OCI-LY1 (cell line): ENCODE measurements around the gene REM2.

ENCODE experiments used
- H2AFZ ChIP-seq: fragments of 200-600 bp; sonication (generic), shearing (Covaris generic); 2 replicates; pipeline ENCODE4 v1.6.0; 2014; ENCODE audit warnings: antibody characterized with exemption, mild to moderate bottlenecking, low read length
- H3F3A ChIP-seq: fragments of 200-600 bp; sonication (generic), shearing (Covaris generic); 2 replicates; pipeline ENCODE4 v1.6.0; 2014; ENCODE audit warnings: mild to moderate bottlenecking, antibody characterized with exemption, low read length, moderate library complexity; ENCODE audit not compliant: insufficient read depth
- H3K27ac ChIP-seq: fragments of 200-600 bp; sonication (generic); 2 replicates; pipeline ENCODE4 v1.5.1; 2014; ENCODE audit warnings: low read length, mixed run types, mild to moderate bottlenecking, low read depth; ENCODE audit not compliant: poor library complexity, severe bottlenecking
- H3K27me3 ChIP-seq: fragments of 200-600 bp; sonication (generic); 2 replicates; pipeline ENCODE4 v1.6.0; 2014; ENCODE audit warnings: antibody characterized with exemption, mild to moderate bottlenecking, low read length, moderate library complexity; ENCODE audit not compliant: insufficient read depth
- H3K36me3 ChIP-seq: fragments of 200-600 bp; sonication (generic); 2 replicates; pipeline ENCODE4 v1.6.1; 2014; ENCODE audit warnings: mild to moderate bottlenecking, antibody characterized with exemption, low read length, moderate library complexity, mixed read lengths; ENCODE audit not compliant: insufficient read depth
- H3K4me1 ChIP-seq: fragments of 200-600 bp; sonication (generic); 2 replicates; pipeline ENCODE4 v1.5.1; 2014; ENCODE audit warnings: mild to moderate bottlenecking, low read length, moderate library complexity; ENCODE audit not compliant: insufficient read depth, severe bottlenecking
- H3K4me2 ChIP-seq: fragments of 200-600 bp; sonication (generic), shearing (Covaris generic); 2 replicates; pipeline ENCODE4 v1.6.1; 2014; ENCODE audit warnings: low read length
- H3K4me3 ChIP-seq: fragments of 200-600 bp; sonication (generic); 2 replicates; pipeline ENCODE4 v1.5.1; 2014; ENCODE audit warnings: low read length, low read depth, mild to moderate bottlenecking, mixed read lengths; ENCODE audit not compliant: poor library complexity, severe bottlenecking
- H3K79me2 ChIP-seq: fragments of 200-600 bp; shearing (Covaris generic); 2 replicates; pipeline ENCODE4 v1.6.1; 2016; ENCODE audit warnings: mixed run types, low read length, mixed read lengths; ENCODE audit not compliant: insufficient read depth
- H3K9ac ChIP-seq: fragments of 200-600 bp; sonication (generic), shearing (Covaris generic); 2 replicates; pipeline ENCODE4 v1.6.1; 2014; ENCODE audit warnings: mild to moderate bottlenecking, low read length, mixed read lengths
- H3K9me2 ChIP-seq: fragments of 200-600 bp; sonication (generic), shearing (Covaris generic); 2 replicates; pipeline ENCODE4 v1.6.1; 2014; ENCODE audit warnings: low read depth, mild to moderate bottlenecking, low read length, mixed read lengths
- H3K9me3 ChIP-seq: fragments of 200-600 bp; shearing (Covaris generic); 2 replicates; pipeline ENCODE4 v1.6.1; 2014; ENCODE audit warnings: low read length, mixed read lengths
- H4K20me1 ChIP-seq: fragments of 200-600 bp; sonication (generic), shearing (Covaris generic); 2 replicates; pipeline ENCODE4 v1.6.0; 2016; ENCODE audit warnings: mild to moderate bottlenecking, low read length; ENCODE audit not compliant: insufficient read depth
- EZH2 ChIP-seq: fragments of 200-600 bp; sonication (generic), shearing (Covaris generic); IDR thresholded peaks from 2 replicates; pipeline ENCODE4 v1.8.0; 2017; ENCODE audit warnings: borderline replicate concordance, mixed run types, mild to moderate bottlenecking, antibody characterized with exemption, low read length, moderate library complexity, mixed read lengths
- TF ChIP-seq, protein P1 (sequence below): fragments of 200-600 bp; sonication (generic), shearing (Covaris generic); IDR thresholded peaks from 2 replicates; pipeline ENCODE4 v1.5.1; 2017; ENCODE audit warnings: mild to moderate bottlenecking, antibody characterized with exemption, low read length, moderate library complexity, mixed read lengths

REM2 gene

DNA sequence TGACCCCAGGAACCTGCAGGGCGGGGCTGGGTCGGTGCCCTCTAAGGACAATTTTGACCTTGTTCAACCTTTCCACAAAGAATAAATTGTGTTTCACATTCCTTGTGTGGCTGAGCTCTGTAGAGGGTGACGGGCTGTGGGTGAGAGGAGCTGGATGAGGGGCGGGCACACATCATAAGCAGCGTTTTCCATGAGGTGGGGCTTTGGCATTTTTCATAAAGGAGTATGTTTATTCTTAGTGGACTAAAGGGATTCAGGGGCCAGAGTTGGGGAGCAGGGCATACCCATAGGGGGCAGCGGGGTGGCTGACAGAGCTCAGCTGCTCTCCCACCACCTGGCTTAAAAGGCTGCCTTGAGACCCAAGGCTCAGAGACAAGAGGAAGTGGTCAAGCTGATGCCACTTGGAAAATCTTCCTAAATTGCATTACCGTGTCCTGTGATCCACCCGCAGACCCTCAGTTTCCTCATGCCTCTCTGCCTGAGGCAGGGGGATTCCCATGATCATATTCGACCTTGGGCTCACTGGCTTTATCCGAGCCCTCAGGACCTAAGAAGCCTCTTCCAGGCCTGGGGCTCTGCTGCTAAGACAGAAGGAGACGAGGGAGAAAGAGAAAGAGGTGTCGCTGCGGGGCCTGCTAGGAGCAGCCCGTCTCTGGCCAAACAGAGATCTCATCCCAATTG lies 35.2 kb upstream of the REM2 start:
- Histone ChIP-seq H3K27me3 (no peaks in the 10 kb centered on the region; the same call in 1 of the 2 replicates), H3F3A (no peaks in the 10 kb centered on the region), H3K4me1 (no peaks in the 10 kb centered on the region), H3K9ac (no peak overlapping the region), H3K9me2 (no peaks in the 10 kb centered on the region), H3K27ac (no peak overlapping the region), H3K9me3 (no peaks in the 10 kb centered on the region), H4K20me1 (no peaks in the 10 kb centered on the region), H3K4me2 (no peak overlapping the region), H2AFZ (no peak overlapping the region), H3K4me3 (no peak overlapping the region), H3K79me2 (no peaks in the 10 kb centered on the region), H3K36me3 (no peaks in the 10 kb centered on the region)
- no peak for TF ChIP-seq EZH2
- TF ChIP-seq, protein P1, sequence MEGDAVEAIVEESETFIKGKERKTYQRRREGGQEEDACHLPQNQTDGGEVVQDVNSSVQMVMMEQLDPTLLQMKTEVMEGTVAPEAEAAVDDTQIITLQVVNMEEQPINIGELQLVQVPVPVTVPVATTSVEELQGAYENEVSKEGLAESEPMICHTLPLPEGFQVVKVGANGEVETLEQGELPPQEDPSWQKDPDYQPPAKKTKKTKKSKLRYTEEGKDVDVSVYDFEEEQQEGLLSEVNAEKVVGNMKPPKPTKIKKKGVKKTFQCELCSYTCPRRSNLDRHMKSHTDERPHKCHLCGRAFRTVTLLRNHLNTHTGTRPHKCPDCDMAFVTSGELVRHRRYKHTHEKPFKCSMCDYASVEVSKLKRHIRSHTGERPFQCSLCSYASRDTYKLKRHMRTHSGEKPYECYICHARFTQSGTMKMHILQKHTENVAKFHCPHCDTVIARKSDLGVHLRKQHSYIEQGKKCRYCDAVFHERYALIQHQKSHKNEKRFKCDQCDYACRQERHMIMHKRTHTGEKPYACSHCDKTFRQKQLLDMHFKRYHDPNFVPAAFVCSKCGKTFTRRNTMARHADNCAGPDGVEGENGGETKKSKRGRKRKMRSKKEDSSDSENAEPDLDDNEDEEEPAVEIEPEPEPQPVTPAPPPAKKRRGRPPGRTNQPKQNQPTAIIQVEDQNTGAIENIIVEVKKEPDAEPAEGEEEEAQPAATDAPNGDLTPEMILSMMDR, result no peak

DNA sequence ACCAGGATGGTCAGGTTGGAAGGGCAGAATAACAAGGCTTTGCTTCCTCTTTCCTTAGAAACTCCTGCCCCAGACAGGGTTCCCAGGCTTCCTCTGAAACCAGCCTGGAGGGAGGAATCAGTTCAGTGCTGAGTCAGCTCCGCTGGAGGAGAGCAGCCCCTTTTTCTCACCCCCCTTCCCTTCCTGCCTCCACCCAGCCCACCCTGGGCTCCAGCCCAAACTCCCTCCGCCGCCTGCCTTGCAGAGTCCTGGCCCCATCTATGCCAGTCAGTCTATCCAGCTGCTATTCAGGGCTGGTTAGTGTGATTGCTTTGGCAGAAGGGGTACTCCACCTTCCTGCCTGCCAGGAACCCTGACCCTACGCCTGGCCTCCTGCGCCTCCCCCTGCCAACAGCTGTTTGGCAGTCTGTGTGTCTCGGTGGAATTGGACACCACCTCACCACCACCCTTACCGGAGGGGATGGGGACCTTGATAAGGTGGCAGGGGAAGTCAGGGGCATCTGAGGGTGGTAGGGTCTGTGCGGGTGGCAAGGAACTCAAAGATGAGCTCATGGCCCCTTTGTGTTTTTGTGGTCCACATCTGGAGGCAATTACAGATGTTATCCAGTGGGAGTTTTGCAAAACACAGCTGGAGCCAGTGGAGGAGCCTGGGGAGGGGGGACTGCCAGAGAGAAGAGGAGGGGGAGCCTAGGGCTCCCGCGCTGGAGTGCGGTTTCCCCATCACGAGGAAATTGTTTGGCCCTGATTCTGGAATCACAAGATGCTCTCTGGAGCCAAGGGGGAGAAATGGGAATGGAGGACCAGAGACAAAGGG lies 34.5 kb upstream of the REM2 start:
- no peak overlapping the region for H3K4me3 ChIP-seq
- no peaks in the 10 kb centered on the region for H4K20me1 ChIP-seq
- no peaks in the 10 kb centered on the region for H3K9me2 ChIP-seq
- TF ChIP-seq, protein P1, result no peak
- TF ChIP-seq EZH2, result no peak
- no peak overlapping the region for H3K27ac ChIP-seq
- H3F3A ChIP-seq, result no peaks in the 10 kb centered on the region
- no peaks in the 10 kb centered on the region for H3K9me3 ChIP-seq
- no peak overlapping the region for H3K9ac ChIP-seq
- H2AFZ ChIP-seq, result no peak overlapping the region
- H3K27me3 ChIP-seq, result no peaks in the 10 kb centered on the region; the same call in 1 of the 2 replicates
- peaks cover 4% of the 10 kb centered on the region for H3K4me1 ChIP-seq
- no peaks in the 10 kb centered on the region for H3K36me3 ChIP-seq
- H3K79me2 ChIP-seq, result no peaks in the 10 kb centered on the region
- no peak overlapping the region for H3K4me2 ChIP-seq

DNA sequence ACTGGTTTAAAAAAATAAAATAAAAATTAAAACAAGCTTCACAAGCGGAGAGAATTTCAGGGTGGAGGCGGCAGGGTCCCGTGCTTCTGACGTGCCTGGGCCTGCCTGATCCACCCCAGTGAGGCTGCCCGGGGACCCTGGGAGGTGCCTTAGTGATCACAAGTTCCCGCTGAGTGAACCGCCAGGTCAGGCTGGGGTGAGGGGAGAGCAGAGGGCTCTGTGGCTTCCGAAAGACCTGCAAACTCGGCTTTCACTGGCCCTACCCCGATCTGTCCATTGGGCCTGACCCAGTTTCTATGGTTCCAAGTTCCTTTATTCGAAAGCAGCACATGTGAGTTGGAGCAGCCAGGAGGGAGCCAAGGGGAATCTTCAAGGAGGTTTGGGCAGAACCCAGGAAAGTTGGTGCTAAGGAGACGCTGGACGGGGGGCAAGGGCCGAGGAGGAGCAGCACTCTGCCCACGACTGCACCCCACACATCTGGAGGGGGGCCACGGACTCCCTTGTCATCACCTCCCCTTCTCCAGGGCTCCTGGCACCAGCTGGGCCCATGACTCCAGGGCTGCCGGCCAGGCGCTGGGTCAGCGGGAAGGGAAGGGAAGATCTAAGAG lies 33.7 kb upstream of the REM2 start:
- Histone ChIP-seq H3K9me3 (no peaks in the 10 kb centered on the region), H3K4me1 (peaks cover 4% of the 10 kb centered on the region), H3K4me2 (no peak overlapping the region), H2AFZ (no peak overlapping the region), H3K36me3 (no peaks in the 10 kb centered on the region), H3K27ac (no peak overlapping the region), H3K9ac (no peak overlapping the region), H3K27me3 (no peaks in the 10 kb centered on the region; the same call in 1 of the 2 replicates), H4K20me1 (no peaks in the 10 kb centered on the region), H3K9me2 (no peaks in the 10 kb centered on the region), H3F3A (no peaks in the 10 kb centered on the region), H3K4me3 (no peak overlapping the region), H3K79me2 (no peaks in the 10 kb centered on the region)
- TF ChIP-seq, protein P1, result no peak
- TF ChIP-seq EZH2, result no peak
